KMS-11 (cell line): ENCODE results near the gene SHROOM3.

ENCODE experiments used
- H2AFZ ChIP-seq: fragments of 200-600 bp; sonication (generic); 2 replicates; pipeline ENCODE4 v1.6.1; 2016; ENCODE audit warnings: antibody characterized with exemption, mixed run types, low read depth
- H3K27ac ChIP-seq: fragments of 200-600 bp; sonication (generic); 2 replicates; pipeline ENCODE4 v1.6.1; 2016; ENCODE audit warnings: mild to moderate bottlenecking, mixed run types
- H3K27me3 ChIP-seq: fragments of 200-600 bp; sonication (generic); 2 replicates; pipeline ENCODE4 v1.6.1; 2017; ENCODE audit warnings: mild to moderate bottlenecking, low read depth, mixed run types, moderate library complexity; ENCODE audit not compliant: insufficient read depth
- H3K36me3 ChIP-seq: fragments of 200-600 bp; sonication (generic); 2 replicates; pipeline ENCODE4 v1.6.1; 2017; ENCODE audit warnings: mild to moderate bottlenecking, mixed run types; ENCODE audit not compliant: insufficient read depth
- H3K4me1 ChIP-seq: fragments of 200-600 bp; sonication (generic); 2 replicates; pipeline ENCODE4 v1.6.1; 2016; ENCODE audit warnings: mild to moderate bottlenecking, low read depth, mixed run types; ENCODE audit not compliant: poor library complexity, severe bottlenecking
- H3K4me2 ChIP-seq: fragments of 200-600 bp; sonication (generic); 2 replicates; pipeline ENCODE4 v1.7.0; 2016; ENCODE audit warnings: mild to moderate bottlenecking, mixed run types
- H3K4me3 ChIP-seq: fragments of 200-600 bp; sonication (generic); IDR thresholded peaks from 2 replicates; pipeline ENCODE4 v1.6.1; 2017; ENCODE audit warnings: low read depth, low read length, mixed read lengths; ENCODE audit not compliant: insufficient read depth
- H3K79me2 ChIP-seq: fragments of 200-600 bp; sonication (generic); 2 replicates; pipeline ENCODE4 v1.6.1; 2016; ENCODE audit warnings: low read depth, mixed run types; ENCODE audit not compliant: insufficient read depth
- H3K9ac ChIP-seq: fragments of 200-600 bp; sonication (generic); 2 replicates; pipeline ENCODE4 v1.6.1; 2016; ENCODE audit warnings: mild to moderate bottlenecking, mixed run types
- H4K20me1 ChIP-seq: fragments of 200-600 bp; sonication (generic); 2 replicates; pipeline ENCODE4 v1.6.1; 2016; ENCODE audit warnings: mild to moderate bottlenecking, mixed run types; ENCODE audit not compliant: insufficient read depth
- TF ChIP-seq, protein P1 (sequence below): fragments of 200-600 bp; sonication (generic); conservative IDR thresholded peaks from 2 replicates; pipeline ENCODE4 v1.6.1; 2017; ENCODE audit warnings: low read depth, mild to moderate bottlenecking, antibody characterized with exemption, low read length, moderate library complexity, mixed read lengths

SHROOM3 gene

DNA sequence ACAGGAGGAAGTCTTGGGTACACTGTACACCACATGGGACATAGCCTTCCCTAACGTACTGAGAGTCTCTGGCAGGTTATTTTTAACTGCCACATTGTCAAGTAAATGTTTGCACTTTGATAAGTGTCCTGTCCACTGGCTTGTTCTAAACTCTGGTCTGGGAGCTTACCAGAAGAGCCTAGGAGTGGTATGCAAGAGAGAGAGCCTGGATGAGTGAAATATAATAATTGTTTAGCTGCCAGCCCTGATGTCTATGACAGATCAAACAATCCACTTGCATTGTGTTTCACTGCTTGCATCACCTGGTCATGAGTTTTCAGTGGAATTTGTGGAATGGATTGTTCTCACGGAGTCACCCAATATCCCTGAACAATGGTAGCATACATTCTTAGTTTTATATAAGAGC, 91.6 kb downstream of the SHROOM3 start:
- Histone ChIP-seq H3K27me3 (no peaks in the 10 kb centered on the region), H3K79me2 (no peaks in the 10 kb centered on the region), H3K27ac (no peak overlapping the region), H3K36me3 (no peaks in the 10 kb centered on the region), H2AFZ (no peak overlapping the region), H3K4me3 (no peak overlapping the region), H3K4me2 (no peak overlapping the region), H4K20me1 (no peaks in the 10 kb centered on the region), H3K4me1 (no peaks in the 10 kb centered on the region), H3K9ac (no peak overlapping the region)
- TF ChIP-seq, protein P1, sequence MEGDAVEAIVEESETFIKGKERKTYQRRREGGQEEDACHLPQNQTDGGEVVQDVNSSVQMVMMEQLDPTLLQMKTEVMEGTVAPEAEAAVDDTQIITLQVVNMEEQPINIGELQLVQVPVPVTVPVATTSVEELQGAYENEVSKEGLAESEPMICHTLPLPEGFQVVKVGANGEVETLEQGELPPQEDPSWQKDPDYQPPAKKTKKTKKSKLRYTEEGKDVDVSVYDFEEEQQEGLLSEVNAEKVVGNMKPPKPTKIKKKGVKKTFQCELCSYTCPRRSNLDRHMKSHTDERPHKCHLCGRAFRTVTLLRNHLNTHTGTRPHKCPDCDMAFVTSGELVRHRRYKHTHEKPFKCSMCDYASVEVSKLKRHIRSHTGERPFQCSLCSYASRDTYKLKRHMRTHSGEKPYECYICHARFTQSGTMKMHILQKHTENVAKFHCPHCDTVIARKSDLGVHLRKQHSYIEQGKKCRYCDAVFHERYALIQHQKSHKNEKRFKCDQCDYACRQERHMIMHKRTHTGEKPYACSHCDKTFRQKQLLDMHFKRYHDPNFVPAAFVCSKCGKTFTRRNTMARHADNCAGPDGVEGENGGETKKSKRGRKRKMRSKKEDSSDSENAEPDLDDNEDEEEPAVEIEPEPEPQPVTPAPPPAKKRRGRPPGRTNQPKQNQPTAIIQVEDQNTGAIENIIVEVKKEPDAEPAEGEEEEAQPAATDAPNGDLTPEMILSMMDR = no peak

DNA sequence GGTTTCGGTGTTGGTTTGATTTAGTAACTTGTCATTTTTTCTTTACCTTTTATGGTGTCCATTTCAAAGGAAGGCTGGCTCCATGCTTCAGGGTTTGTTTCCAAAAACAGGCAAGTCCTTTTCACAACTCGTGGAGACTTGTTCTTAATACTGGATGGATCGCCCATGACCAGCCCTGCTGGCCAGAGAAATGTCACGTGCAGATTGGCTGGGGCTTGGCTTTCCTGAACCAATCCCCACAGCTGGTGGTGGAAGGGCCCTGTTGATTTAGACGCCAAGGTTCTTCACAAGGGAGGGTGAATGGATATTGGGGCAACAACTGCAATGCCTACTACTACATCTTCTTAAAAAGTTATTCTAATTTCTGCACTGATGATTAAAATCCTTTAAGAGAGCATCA, 92.6 kb downstream of the SHROOM3 start:
- no peaks in the 10 kb centered on the region for H3K79me2 ChIP-seq
- H3K4me1 ChIP-seq = no peaks in the 10 kb centered on the region
- H3K4me2 ChIP-seq = no peak overlapping the region
- H4K20me1 ChIP-seq = no peaks in the 10 kb centered on the region
- H3K36me3 ChIP-seq = no peaks in the 10 kb centered on the region
- no peak overlapping the region for H3K9ac ChIP-seq
- no peak overlapping the region for H2AFZ ChIP-seq
- H3K4me3 ChIP-seq = no peak overlapping the region
- H3K27me3 ChIP-seq = no peaks in the 10 kb centered on the region
- H3K27ac ChIP-seq = no peak overlapping the region
- TF ChIP-seq, protein P1 = no peak

DNA sequence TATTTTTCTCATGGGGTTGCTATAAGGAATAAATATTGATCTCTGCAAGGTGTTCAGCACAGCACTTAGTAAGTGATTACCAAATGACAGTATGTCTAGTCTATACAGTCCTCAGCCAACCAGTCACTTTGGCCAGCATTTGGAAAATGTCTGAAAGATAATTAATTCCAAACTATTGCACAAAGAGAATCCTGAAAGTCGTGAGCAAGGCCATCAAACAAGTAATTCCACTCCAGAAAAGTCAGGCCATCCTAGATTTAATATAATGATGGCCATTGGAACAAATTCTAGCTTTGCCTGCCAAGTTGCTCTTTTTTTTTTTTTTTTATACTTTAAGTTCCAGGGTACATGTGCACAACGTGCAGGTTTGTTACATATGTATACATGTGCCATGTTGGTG, 96.6 kb downstream of the SHROOM3 start:
- Histone ChIP-seq H3K4me3 (no peak overlapping the region), H3K27ac (no peak overlapping the region), H3K36me3 (no peaks in the 10 kb centered on the region), H3K4me1 (no peaks in the 10 kb centered on the region), H3K27me3 (no peaks in the 10 kb centered on the region), H2AFZ (no peak overlapping the region), H3K9ac (no peak overlapping the region), H3K79me2 (no peaks in the 10 kb centered on the region), H4K20me1 (no peaks in the 10 kb centered on the region), H3K4me2 (no peak overlapping the region)
- TF ChIP-seq, protein P1 = no peak

DNA sequence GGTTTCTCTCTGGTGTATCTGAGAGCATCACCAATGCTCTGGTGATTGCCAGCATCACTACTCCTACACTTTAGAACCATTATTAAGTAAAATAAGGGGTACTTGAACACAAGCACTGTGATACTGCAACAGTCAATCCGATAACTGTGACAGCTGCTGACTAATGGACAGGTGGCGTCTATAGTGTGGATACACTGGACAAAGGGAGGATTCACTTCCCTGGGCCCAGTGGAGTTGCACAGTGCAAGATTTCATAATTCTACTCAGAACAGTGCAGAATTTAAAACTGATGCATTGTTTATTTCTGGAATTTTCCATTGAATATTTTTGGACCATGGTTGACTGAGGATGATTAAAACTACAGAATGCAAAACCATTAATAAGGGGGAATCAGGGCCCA, 97.8 kb downstream of the SHROOM3 start:
- H3K9ac ChIP-seq = no peak overlapping the region
- TF ChIP-seq, protein P1 = no peak
- no peaks in the 10 kb centered on the region for H3K27me3 ChIP-seq
- H3K4me3 ChIP-seq = no peak overlapping the region
- H3K4me1 ChIP-seq = no peaks in the 10 kb centered on the region
- H3K36me3 ChIP-seq = no peaks in the 10 kb centered on the region
- no peak overlapping the region for H2AFZ ChIP-seq
- H4K20me1 ChIP-seq = no peaks in the 10 kb centered on the region
- H3K4me2 ChIP-seq = no peak overlapping the region
- no peak overlapping the region for H3K27ac ChIP-seq
- H3K79me2 ChIP-seq = no peaks in the 10 kb centered on the region

DNA sequence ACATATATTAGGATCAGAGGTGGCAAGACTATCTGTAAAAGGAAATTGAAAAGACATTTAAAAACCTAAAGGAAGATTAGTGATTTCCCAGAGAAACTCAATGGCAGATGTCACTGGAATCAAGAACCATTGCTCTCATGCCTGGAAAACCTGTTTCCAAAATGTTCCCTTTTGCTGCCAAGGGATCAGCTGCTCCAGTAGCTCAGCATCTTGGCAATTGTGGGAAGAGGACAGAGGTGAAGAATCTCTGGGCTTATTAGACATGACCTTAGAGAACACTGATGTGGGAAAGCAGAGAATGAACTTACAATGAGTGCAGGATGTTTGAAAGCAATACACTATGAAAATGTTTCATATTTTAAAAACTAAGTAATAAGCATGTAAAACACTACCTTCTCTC, 98.3 kb downstream of the SHROOM3 start:
- Histone ChIP-seq H3K4me2 (no peak overlapping the region), H3K79me2 (no peaks in the 10 kb centered on the region), H3K27me3 (no peaks in the 10 kb centered on the region), H3K9ac (no peak overlapping the region), H4K20me1 (no peaks in the 10 kb centered on the region), H3K36me3 (no peaks in the 10 kb centered on the region), H3K27ac (no peak overlapping the region), H3K4me3 (no peak overlapping the region), H3K4me1 (no peaks in the 10 kb centered on the region), H2AFZ (no peak overlapping the region)
- TF ChIP-seq, protein P1 = no peak
